Bronchial epithelial cell (primary cell): ENCODE results near the gene UBE2Q2. TPM values are rescaled to one million over a fixed set of nuclear protein-coding genes. Genes with fewer than 3 reads are reported as not detected.

Experiments
- DNase-seq: peaks from one replicate; pipeline ENCODE4 v3.0.0-alpha.2; 2010; ENCODE audit warnings: low read depth
- FAIRE-seq: peaks from 2 replicates; lab custom pipeline; 2011; peaks lifted over from hg19 to GRCh38; lab: Jason Lieb, UNC
- H3K27me3 ChIP-seq: 2 replicates; pipeline ENCODE4 v1.5.1; 2011; ENCODE audit warnings: low read length; ENCODE audit not compliant: control insufficient read depth, insufficient read depth
- H3K36me3 ChIP-seq: 2 replicates; pipeline ENCODE4 v1.5.1; 2011; ENCODE audit warnings: low read length; ENCODE audit not compliant: control insufficient read depth, insufficient read depth
- H3K4me3 ChIP-seq: 2 replicates; pipeline ENCODE4 v1.5.1; 2011; ENCODE audit warnings: mild to moderate bottlenecking, low read depth, low read length, control low read depth
- total RNA-seq: library from RNA; depleted of rRNA; stranded (reverse); fragments of >200 nt; gene quantifications from 2 replicates; pipeline ENCODE4 v1.2.1, GENCODE V29; 2014
- TF ChIP-seq, protein P1 (sequence below): IDR thresholded peaks from 2 replicates; pipeline ENCODE4 v1.5.1; 2011; ENCODE audit warnings: mild to moderate bottlenecking, moderate library complexity, low read length, control low read depth, inconsistent platforms; ENCODE audit not compliant: insufficient read depth, severe bottlenecking

UBE2Q2 gene
- total RNA-seq, 1 donor from 2014 or later = 32.1 TPM

- no peak overlapping the region for H3K4me3 ChIP-seq
- FAIRE-seq (no peak), DNase-seq (peak; percentile 35)
- no peaks in the 10 kb centered on the region for H3K27me3 ChIP-seq
- no peaks in the 10 kb centered on the region for H3K36me3 ChIP-seq
- TF ChIP-seq, protein P1, sequence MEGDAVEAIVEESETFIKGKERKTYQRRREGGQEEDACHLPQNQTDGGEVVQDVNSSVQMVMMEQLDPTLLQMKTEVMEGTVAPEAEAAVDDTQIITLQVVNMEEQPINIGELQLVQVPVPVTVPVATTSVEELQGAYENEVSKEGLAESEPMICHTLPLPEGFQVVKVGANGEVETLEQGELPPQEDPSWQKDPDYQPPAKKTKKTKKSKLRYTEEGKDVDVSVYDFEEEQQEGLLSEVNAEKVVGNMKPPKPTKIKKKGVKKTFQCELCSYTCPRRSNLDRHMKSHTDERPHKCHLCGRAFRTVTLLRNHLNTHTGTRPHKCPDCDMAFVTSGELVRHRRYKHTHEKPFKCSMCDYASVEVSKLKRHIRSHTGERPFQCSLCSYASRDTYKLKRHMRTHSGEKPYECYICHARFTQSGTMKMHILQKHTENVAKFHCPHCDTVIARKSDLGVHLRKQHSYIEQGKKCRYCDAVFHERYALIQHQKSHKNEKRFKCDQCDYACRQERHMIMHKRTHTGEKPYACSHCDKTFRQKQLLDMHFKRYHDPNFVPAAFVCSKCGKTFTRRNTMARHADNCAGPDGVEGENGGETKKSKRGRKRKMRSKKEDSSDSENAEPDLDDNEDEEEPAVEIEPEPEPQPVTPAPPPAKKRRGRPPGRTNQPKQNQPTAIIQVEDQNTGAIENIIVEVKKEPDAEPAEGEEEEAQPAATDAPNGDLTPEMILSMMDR = no peak
Observed at GRCh38 chr15:75823860-75824613, 19.2 kb upstream of the UBE2Q2 start.

DNA sequence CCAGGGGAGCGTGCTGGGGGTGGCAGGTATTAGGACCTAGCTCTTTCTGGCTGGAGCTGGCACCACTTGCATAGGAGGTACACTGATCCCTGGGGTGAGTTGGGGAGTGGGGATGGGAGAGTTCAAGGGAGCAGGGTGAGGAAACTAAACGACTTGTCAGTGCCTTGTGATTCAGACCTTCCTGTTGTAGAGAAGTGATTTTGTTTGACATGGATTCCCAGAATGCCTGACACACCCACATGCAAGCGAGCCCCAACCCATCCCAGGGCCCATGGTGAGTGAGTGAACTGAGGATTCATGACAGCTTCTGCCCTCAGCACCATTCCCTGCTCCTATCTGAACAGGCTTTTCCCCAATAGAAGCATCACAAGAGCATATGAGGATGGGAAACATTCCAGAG lies 15.6 kb upstream of the UBE2Q2 start:
- DNase-seq (peak; percentile 97), FAIRE-seq (peak; percentile 98)
- Histone ChIP-seq H3K36me3 (no peaks in the 10 kb centered on the region), H3K27me3 (no peaks in the 10 kb centered on the region), H3K4me3 (no peak overlapping the region)
- TF ChIP-seq, protein P1 = no peak

DNA sequence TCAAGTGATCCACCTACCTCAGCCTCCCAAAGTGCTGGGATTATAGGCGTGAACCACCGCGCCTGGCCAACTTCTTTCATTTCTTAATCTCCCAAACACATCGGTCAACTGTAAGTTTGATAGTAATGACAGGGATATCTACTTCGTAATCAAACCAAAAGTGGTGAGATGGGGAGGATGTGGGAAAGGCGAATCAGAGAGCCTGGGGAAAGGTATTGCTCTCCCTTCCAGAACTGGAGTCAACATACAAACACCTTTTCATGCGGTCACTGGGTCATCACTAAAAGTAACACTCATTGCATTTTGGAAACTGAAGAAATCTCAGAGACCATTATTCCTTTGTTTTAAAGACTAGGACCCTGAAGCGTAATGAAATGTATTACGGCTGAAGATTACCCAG lies 14.8 kb upstream of the UBE2Q2 start:
- DNase-seq = peak; percentile 29
- Histone ChIP-seq H3K4me3 (no peak overlapping the region), H3K36me3 (no peaks in the 10 kb centered on the region), H3K27me3 (no peaks in the 10 kb centered on the region)
- FAIRE-seq = no peak
- TF ChIP-seq, protein P1 = no peak

DNA sequence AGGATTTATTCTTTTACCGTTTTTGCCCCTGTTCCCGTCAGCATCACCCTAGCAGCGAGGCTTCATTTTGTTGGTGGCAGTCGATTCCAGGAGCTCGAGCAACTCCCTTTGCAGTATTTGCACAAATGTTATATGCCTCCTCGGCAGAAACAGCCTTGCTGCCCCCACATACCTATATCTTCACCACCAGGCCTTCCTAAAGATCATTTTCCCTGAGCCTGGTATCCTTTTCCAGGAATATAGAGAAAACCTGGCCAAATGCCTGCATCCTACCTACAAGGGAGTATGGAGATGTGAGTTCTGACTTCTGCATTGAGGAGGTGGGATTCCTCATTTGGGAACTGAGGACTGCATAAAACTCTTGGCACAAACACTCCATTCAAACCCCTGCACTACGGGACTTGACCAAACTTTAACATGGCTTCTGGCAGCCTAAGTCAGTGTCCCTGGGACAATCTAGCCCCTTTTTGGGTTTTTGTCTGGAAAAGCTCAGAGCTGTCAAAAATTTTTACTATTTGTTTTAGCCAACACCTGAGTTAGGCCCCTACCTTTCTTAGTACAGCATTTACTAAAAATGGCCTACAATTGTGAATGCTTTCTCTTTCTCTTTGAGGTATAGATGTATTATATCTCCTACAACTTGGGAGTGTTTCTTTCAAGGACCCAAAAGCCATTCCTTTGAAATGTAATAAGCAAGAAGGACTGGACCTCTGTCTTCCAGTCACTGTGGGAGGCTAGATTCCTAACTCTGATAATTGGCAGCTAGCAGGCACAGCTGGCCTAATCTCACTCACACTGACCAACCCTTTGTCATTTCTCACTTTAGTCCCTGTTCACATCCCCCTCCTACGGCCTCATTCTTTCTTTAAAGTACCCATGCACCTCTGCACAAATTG lies 12.1 kb upstream of the UBE2Q2 start:
- Histone ChIP-seq H3K36me3 (no peaks in the 10 kb centered on the region), H3K27me3 (no peaks in the 10 kb centered on the region), H3K4me3 (no peak overlapping the region)
- TF ChIP-seq, protein P1 = no peak
- DNase-seq (no peak), FAIRE-seq (no peak)

DNA sequence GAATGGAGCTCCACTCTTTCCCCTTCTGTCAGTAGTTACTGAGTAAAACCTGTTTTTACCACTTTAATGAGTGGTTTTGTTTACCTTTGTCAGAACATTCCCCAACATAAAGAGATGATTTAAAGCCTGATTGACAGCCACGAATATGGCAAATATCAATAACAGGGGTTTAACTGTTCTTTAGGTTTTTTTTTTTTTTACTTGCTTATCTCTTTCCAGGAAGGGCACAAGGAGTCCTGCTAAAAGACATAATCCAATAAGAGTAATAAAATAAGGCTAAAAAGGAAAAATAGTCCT lies 11.5 kb upstream of the UBE2Q2 start:
- Histone ChIP-seq H3K4me3 (no peak overlapping the region), H3K27me3 (no peaks in the 10 kb centered on the region), H3K36me3 (no peaks in the 10 kb centered on the region)
- no peak for DNase-seq
- no peak for FAIRE-seq
- TF ChIP-seq, protein P1 = no peak
